Cardiac fibroblast (primary cell): ENCODE measurements around the gene SGSM2.

Source experiments
- DNase-seq, 2 donors: peaks; one replicate each; pipeline versions ENCODE4 v3.0.0 to v3.0.0-alpha.2; 2010; ENCODE audit warnings: low read depth in 2 of 2
- H3K4me3 ChIP-seq, 2 donors: replicated peaks in 1 of 2; 1 replicate in 1 of 2; 2 replicates in 1 of 2; pipeline ENCODE4 v1.5.1; 2011; ENCODE audit warnings: low read depth in 2 of 2, low read length in 2 of 2, mild to moderate bottlenecking in 2 of 2, moderate library complexity in 1 of 2
- CTCF ChIP-seq: IDR thresholded peaks from one replicate; pipeline ENCODE4 v1.5.1; 2011; ENCODE audit warnings: low read depth, mild to moderate bottlenecking, low read length, inconsistent platforms

SGSM2 gene

GRCh38 chr17:2336215-2336851 lies 968 bp upstream of the SGSM2 start, which contains the start of gene TSR1:
TSS of gene TSR1 (minus strand) at chr17:2336457. CDS start at chr17:2336427, 30 bp downstream.
- peak within 1 kb of the TSS; percentile 83 to 89 for H3K4me3 ChIP-seq
- TF ChIP-seq CTCF = no peak
- peak; percentile 89 to 92 for DNase-seq

- DNase-seq = peak; percentile 34 to 66
- peak overlapping the region; percentile 83 to 89 for H3K4me3 ChIP-seq
- no peak for TF ChIP-seq CTCF
These were observed 428 bp downstream of the SGSM2 start for GRCh38 chr17:2337544-2338314.

- TF ChIP-seq CTCF = no peak
- DNase-seq = no peak
- H3K4me3 ChIP-seq = peak overlapping the region; percentile 83 to 89
These were observed 985 bp downstream of the SGSM2 start for GRCh38 chr17:2338315-2338657.

DNA sequence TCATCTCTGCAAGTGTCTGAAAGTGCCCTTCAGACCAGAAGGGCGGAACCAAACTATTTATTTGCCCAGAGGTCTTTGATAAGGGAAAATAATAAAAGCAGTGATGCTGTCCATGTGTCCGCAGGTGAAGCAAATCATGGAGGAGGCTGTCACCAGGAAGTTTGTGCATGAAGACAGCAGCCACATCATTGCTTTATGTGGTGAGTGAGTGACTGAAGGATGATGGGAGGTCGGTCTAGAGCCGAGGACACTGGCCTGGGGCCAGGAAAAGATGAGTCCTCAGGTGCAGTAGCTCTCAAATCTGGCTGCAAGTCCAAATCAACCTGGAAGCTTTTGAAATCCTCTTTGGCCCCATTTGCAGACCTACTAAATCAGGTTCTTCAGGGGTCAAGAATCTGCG lies 6.1 kb downstream of the SGSM2 start:
- DNase-seq = no peak
- H3K4me3 ChIP-seq = no peak overlapping the region
- no peak for TF ChIP-seq CTCF

DNA sequence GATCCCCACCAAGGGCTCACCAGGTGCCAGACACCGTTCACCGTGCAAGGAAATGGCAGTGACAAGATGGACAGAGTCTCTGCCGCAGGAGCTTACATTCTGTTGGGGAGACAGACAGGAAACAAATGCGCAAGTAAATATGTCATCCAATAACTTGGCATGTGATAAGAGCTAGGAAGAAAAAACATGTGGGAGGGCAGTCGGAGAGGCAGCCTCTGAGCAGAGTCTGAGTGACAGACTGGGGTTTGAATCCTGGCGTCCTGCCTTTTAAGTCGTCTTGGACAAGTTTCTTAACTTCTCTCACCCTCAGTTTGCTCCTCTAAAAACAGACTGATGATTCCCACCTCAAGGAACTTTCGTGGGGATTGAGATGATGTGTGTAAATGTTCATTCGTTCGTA lies 7.2 kb downstream of the SGSM2 start:
- peak in 1 of 2 donors; percentile 74 for DNase-seq
- no peak overlapping the region for H3K4me3 ChIP-seq
- TF ChIP-seq CTCF = no peak

DNA sequence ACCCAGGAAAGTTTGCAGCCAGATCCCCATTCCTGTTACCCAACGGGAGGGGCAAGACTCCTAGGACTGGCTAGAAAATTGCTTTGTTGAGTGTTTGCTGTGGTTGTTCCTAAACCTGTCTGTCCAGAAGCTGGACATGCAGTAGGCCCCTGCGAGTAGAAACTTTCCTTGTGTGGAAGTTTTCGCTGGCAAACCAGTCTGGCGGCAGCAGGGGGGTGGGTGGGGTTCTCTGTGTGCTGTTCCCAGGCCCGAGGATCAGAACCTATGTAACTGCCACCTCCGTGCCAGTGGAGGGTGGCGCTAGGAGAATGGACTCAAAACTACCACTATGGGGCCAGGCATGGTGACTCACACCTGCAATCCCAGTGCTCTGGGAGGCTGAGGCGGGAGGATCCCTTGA lies 9.2 kb downstream of the SGSM2 start:
- no peak for TF ChIP-seq CTCF
- H3K4me3 ChIP-seq = no peak overlapping the region
- no peak for DNase-seq
